GM19239 (cell line): ENCODE data around the gene SCGB1C1.
"Not testable (repeated sequence)": the region's sequence is repeated elsewhere in the genome, so short reads cannot be mapped to it uniquely, and the experiment has no call there.

Experiments used
- DNase-seq: peaks from one replicate; pipeline ENCODE4 v3.0.0; 2011; ENCODE audit warnings: low spot score; ENCODE audit not compliant: insufficient read length
- FAIRE-seq: peaks from 2 replicates; lab custom pipeline; 2011; peaks lifted over from hg19 to GRCh38; lab: Jason Lieb, UNC

Gene SCGB1C1

GRCh38 chr11:236774-237767 lies 44.2 kb downstream of the SCGB1C1 start, which contains the start of gene PSMD13:
Gene PSMD13 (plus strand): TSS chr11:236976. CDS start chr11:237050, 74 bp downstream.
- no peak for FAIRE-seq
- DNase-seq: peak; percentile 90

- FAIRE-seq, DNase-seq: not testable (repeated sequence)
These were observed 45.5 kb downstream of the SCGB1C1 start for GRCh38 chr11:238346-238745.

DNA sequence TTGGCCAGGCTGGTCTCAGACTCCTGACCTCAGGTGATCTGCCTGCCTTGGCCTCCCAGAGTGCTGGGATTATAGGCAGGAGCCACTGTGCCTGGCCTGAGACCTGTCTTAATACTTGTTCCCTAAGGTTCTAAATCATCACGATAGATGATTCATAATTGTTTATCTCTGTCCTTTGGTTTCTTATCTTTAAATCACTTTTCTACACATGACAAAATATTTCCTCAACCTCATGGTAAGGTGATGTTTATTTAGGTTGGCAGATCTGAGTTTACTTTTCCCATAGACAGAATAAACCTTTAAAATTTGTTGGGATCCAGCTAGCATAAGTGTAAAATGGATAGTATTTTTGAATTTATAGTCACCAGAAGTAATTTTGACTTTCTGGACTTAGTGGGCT lies 47.4 kb downstream of the SCGB1C1 start:
- DNase-seq (no peak), FAIRE-seq (no peak)

- FAIRE-seq (no peak), DNase-seq (no peak)
These were observed 48.8 kb downstream of the SCGB1C1 start for GRCh38 chr11:241634-242033.
